ENCODE results near the gene MCTP1. TPM values are rescaled to one million over a fixed set of nuclear protein-coding genes. Genes with fewer than 3 reads are reported as not detected.

The MCTP1 gene
- total RNA-seq, 1 experiment from 2014 or later, result 25.8 TPM

- intact Hi-C loops (cut with micrococcal nuclease; ENCODE audit: unreplicated experiment), result no loop called here
- ChIA-PET CTCF (no interaction called here), POLR2A (ENCODE audit: low non-redundant PET) (no interaction called here)
- BruUV-seq (replicated peaks), result no TSS peak
- no peak for DNase-seq (ENCODE audit: low spot score)
- no peaks in the 10 kb centered on the region for H3K9me3 ChIP-seq (ENCODE audit: low read depth, low read length, poor library complexity, severe bottlenecking)
- no peaks in the 10 kb centered on the region for H3K27me3 ChIP-seq (replicated peaks; ENCODE audit: insufficient read depth, low read depth, low read length, poor library complexity)
- H3K4me1 ChIP-seq (ENCODE audit: insufficient read depth, low read length, poor library complexity, severe bottlenecking), result no peaks in the 10 kb centered on the region
- no peak overlapping the region for H3K4me3 ChIP-seq (ENCODE audit: low read depth, low read length, poor library complexity, severe bottlenecking)
- H3K36me3 ChIP-seq (ENCODE audit: insufficient read depth, low read length, poor library complexity, severe bottlenecking), result no peaks in the 10 kb centered on the region
- H3K27ac ChIP-seq (ENCODE audit: low read depth, low read length, poor library complexity, severe bottlenecking), result no peak overlapping the region
- TF ChIP-seq EZH2 (IDR thresholded peaks at IDR 0.05; ENCODE audit: borderline replicate concordance, low read depth, low read length, poor library complexity, severe bottlenecking), result no peak
- TF ChIP-seq, protein P1, sequence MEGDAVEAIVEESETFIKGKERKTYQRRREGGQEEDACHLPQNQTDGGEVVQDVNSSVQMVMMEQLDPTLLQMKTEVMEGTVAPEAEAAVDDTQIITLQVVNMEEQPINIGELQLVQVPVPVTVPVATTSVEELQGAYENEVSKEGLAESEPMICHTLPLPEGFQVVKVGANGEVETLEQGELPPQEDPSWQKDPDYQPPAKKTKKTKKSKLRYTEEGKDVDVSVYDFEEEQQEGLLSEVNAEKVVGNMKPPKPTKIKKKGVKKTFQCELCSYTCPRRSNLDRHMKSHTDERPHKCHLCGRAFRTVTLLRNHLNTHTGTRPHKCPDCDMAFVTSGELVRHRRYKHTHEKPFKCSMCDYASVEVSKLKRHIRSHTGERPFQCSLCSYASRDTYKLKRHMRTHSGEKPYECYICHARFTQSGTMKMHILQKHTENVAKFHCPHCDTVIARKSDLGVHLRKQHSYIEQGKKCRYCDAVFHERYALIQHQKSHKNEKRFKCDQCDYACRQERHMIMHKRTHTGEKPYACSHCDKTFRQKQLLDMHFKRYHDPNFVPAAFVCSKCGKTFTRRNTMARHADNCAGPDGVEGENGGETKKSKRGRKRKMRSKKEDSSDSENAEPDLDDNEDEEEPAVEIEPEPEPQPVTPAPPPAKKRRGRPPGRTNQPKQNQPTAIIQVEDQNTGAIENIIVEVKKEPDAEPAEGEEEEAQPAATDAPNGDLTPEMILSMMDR (conservative IDR thresholded peaks at IDR 0.05; ENCODE audit: low read depth, low read length), result no peak
Observed at GRCh38 chr5:95220381-95220780, 64.5 kb downstream of the MCTP1 start.

- TF ChIP-seq, protein P1 (conservative IDR thresholded peaks at IDR 0.05; ENCODE audit: low read depth, low read length), result no peak
- no peak for TF ChIP-seq EZH2 (IDR thresholded peaks at IDR 0.05; ENCODE audit: borderline replicate concordance, low read depth, low read length, poor library complexity, severe bottlenecking)
- no peaks in the 10 kb centered on the region for H3K27me3 ChIP-seq (replicated peaks; ENCODE audit: insufficient read depth, low read depth, low read length, poor library complexity)
Observed at GRCh38 chr5:95219411-95219810, 65.5 kb downstream of the MCTP1 start.

GRCh38 chr5:95217881-95218280, 67.0 kb downstream of the MCTP1 start:
- ChIA-PET POLR2A (ENCODE audit: low non-redundant PET) (no interaction called here), CTCF (no interaction called here)
- BruUV-seq (replicated peaks), result no TSS peak
- Histone ChIP-seq H3K27ac (ENCODE audit: low read depth, low read length, poor library complexity, severe bottlenecking) (no peak overlapping the region), H3K4me3 (ENCODE audit: low read depth, low read length, poor library complexity, severe bottlenecking) (no peak overlapping the region), H3K27me3 (replicated peaks; ENCODE audit: insufficient read depth, low read depth, low read length, poor library complexity) (no peaks in the 10 kb centered on the region), H3K4me1 (ENCODE audit: insufficient read depth, low read length, poor library complexity, severe bottlenecking) (no peaks in the 10 kb centered on the region), H3K9me3 (ENCODE audit: low read depth, low read length, poor library complexity, severe bottlenecking) (no peaks in the 10 kb centered on the region), H3K36me3 (ENCODE audit: insufficient read depth, low read length, poor library complexity, severe bottlenecking) (no peaks in the 10 kb centered on the region)
- no peak for DNase-seq (ENCODE audit: low spot score)
- intact Hi-C loops (cut with micrococcal nuclease; ENCODE audit: unreplicated experiment), result no loop called here
- TF ChIP-seq, protein P1 (conservative IDR thresholded peaks at IDR 0.05; ENCODE audit: low read depth, low read length), result no peak
- TF ChIP-seq EZH2 (IDR thresholded peaks at IDR 0.05; ENCODE audit: borderline replicate concordance, low read depth, low read length, poor library complexity, severe bottlenecking), result no peak

More at GRCh38 chr5:95219411-95219810, 65.5 kb downstream of the MCTP1 start:
- Histone ChIP-seq H3K36me3 (ENCODE audit: insufficient read depth, low read length, poor library complexity, severe bottlenecking) (no peaks in the 10 kb centered on the region), H3K27ac (ENCODE audit: low read depth, low read length, poor library complexity, severe bottlenecking) (no peak overlapping the region), H3K4me1 (ENCODE audit: insufficient read depth, low read length, poor library complexity, severe bottlenecking) (no peaks in the 10 kb centered on the region), H3K4me3 (ENCODE audit: low read depth, low read length, poor library complexity, severe bottlenecking) (no peak overlapping the region), H3K9me3 (ENCODE audit: low read depth, low read length, poor library complexity, severe bottlenecking) (no peaks in the 10 kb centered on the region)
- intact Hi-C loops (cut with micrococcal nuclease; ENCODE audit: unreplicated experiment), result no loop called here
- CTCF ChIA-PET, result no interaction called here
- DNase-seq (ENCODE audit: low spot score), result no peak
- no TSS peak for BruUV-seq (replicated peaks)
- POLR2A ChIA-PET (ENCODE audit: low non-redundant PET), result interaction anchor here (0.7 kb wide), 1 partner anchor 144 kb away, joined by 13 read pairs; no protein-coding TSS in a partner anchor
